GM13976 (cell line): ENCODE measurements around the gene RNF19B.

Experiments used
- DNase-seq: peaks from one replicate; pipeline ENCODE4 v3.0.0; 2012; ENCODE audit warnings: low spot score
- CTCF ChIP-seq: IDR thresholded peaks from 2 replicates; pipeline ENCODE4 v1.5.1; 2012; ENCODE audit warnings: borderline replicate concordance, mild to moderate bottlenecking; ENCODE audit not compliant: insufficient read depth; ENCODE audit errors: extremely low read depth, missing control alignments, control extremely low read depth
- in situ Hi-C: fragments of 300-500 bp; cut with MboI; formaldehyde crosslinking; loops from one replicate; pipeline ENCODE4 v1.12.0; 2022; ENCODE audit warnings: low sequenced_read_pairs, mixed read lengths, inconsistent platforms; ENCODE audit not compliant: unreplicated experiment

The RNF19B gene

GRCh38 chr1:33003657-33004056 lies 39.0 kb upstream of the RNF19B start:
- no peak for TF ChIP-seq CTCF
- DNase-seq, result no peak
- in situ Hi-C loops, result loop anchor here (10.0 kb wide), 1 partner anchor 69 kb away; no protein-coding TSS in a partner anchor

GRCh38 chr1:33002006-33002405 lies 37.4 kb upstream of the RNF19B start:
- no peak for TF ChIP-seq CTCF
- in situ Hi-C loops, result loop anchor here (10.0 kb wide), 1 partner anchor 67 kb away; no protein-coding TSS in a partner anchor
- no peak for DNase-seq

- no peak for DNase-seq
- TF ChIP-seq CTCF, result no peak
- in situ Hi-C loops, result loop anchor here (10.0 kb wide), 1 partner anchor 66 kb away; no protein-coding TSS in a partner anchor
These were observed 36.7 kb upstream of the RNF19B start for GRCh38 chr1:33001282-33001681.

GRCh38 chr1:33000427-33001026 lies 35.9 kb upstream of the RNF19B start:
- no peak for TF ChIP-seq CTCF
- in situ Hi-C loops, result loop anchor here (10.0 kb wide), 1 partner anchor 66 kb away; no protein-coding TSS in a partner anchor
- no peak for DNase-seq

GRCh38 chr1:32998997-32999396 lies 34.4 kb upstream of the RNF19B start:
- no peak for TF ChIP-seq CTCF
- DNase-seq, result no peak
- in situ Hi-C loops, result no loop called here

- no peak for TF ChIP-seq CTCF
- DNase-seq, result no peak
- in situ Hi-C loops, result no loop called here
These were observed 33.5 kb upstream of the RNF19B start for GRCh38 chr1:32998064-32998463.
